HepG2 (cell line): ENCODE data around the gene DNAL4. TPM values are rescaled to one million over a fixed set of nuclear protein-coding genes. Genes with fewer than 3 reads are reported as not detected.

Experiments
- ATAC-seq: fragments of 200-7000 bp; cut with Tn5 transposase; 3 replicates; pipeline ENCODE4 v1.9.1; 2020; ENCODE audit warnings: mild to moderate bottlenecking, moderate library complexity
- BruUV-seq: library from RNA; stranded (reverse); fragments of 400-500 nt; replicated peaks from 2 replicates; lab custom pipeline; 2021; lab: Mats Ljungman, UMichigan
- CTCF ChIA-PET: fragments of 300-600 bp; formaldehyde crosslinking; extraction: SDS; loops from one replicate; lab custom pipeline; 2021; ENCODE audit warnings: low total read pairs, inconsistent platforms, low intra/inter-chr PET ratio; lab: Yijun Ruan, JAX
- POLR2A ChIA-PET: fragments of 350-600 bp; sonication (Branson Sonifier 250); formaldehyde crosslinking; loops from one replicate; lab custom pipeline; 2020; ENCODE audit warnings: antibody characterized with exemption, inconsistent platforms; lab: Yijun Ruan, JAX
- DNase-seq: peaks from one replicate; pipeline ENCODE4 v3.0.0-alpha.2; 2015; ENCODE audit warnings: low spot score
- FAIRE-seq: peaks from 3 replicates; lab custom pipeline; 2011; peaks lifted over from hg19 to GRCh38; lab: Jason Lieb, UNC
- H2AFZ ChIP-seq: one replicate; pipeline ENCODE4 v1.6.1; 2011; ENCODE audit warnings: low read length, inconsistent platforms
- H3K27ac ChIP-seq: fragments of 300-600 bp; 3 replicates; pipeline ENCODE4 v1.8.0; 2011; ENCODE audit warnings: mixed run types, mild to moderate bottlenecking, mixed read lengths, low read length, inconsistent platforms; ENCODE audit not compliant: insufficient read depth; ENCODE audit errors: extremely low read length
- H3K27me3 ChIP-seq, 2 experiments: fragments of 200-600 bp in 1 of 2; 2 replicates in 1 of 2; 3 replicates in 1 of 2; pipeline versions ENCODE4 v1.6.0 to v1.8.0; 2011; ENCODE audit warnings: low read length in 2 of 2, mild to moderate bottlenecking in 2 of 2, moderate library complexity in 2 of 2, inconsistent platforms in 1 of 2; ENCODE audit not compliant: insufficient read depth in 2 of 2, control insufficient read depth in 1 of 2
- H3K36me3 ChIP-seq, 2 experiments: fragments of 200-600 bp in 1 of 2; replicated peaks in 1 of 2; 2 replicates in 1 of 2; 3 replicates in 1 of 2; pipeline versions ENCODE4 v1.5.1 to v1.8.0; 2011; ENCODE audit warnings: low read length in 2 of 2, inconsistent platforms in 1 of 2; ENCODE audit not compliant: insufficient read depth in 2 of 2, control insufficient read depth in 1 of 2
- H3K4me1 ChIP-seq: 2 replicates; pipeline ENCODE4 v1.5.1; 2012; ENCODE audit warnings: low read length, inconsistent platforms; ENCODE audit not compliant: insufficient read depth
- H3K4me2 ChIP-seq: 2 replicates; pipeline ENCODE4 v1.6.0; 2011; ENCODE audit warnings: low read depth, low read length, inconsistent platforms
- H3K4me3 ChIP-seq, 3 experiments: fragments of 200-600 bp in 1 of 3; sonication (generic), shearing (Covaris generic) in 1 of 3; replicated peaks in 1 of 3; 2 replicates each; pipeline ENCODE4 v1.5.1; 2011 to 2016; ENCODE audit warnings: low read length in 3 of 3, inconsistent platforms in 2 of 3, low read depth in 2 of 3, mild to moderate bottlenecking in 2 of 3, control low read depth in 1 of 3, mixed read lengths in 1 of 3; ENCODE audit not compliant: insufficient read depth in 1 of 3
- H3K79me2 ChIP-seq: one replicate; pipeline ENCODE4 v1.6.1; 2011; ENCODE audit warnings: low read length, inconsistent platforms; ENCODE audit not compliant: insufficient read depth
- H3K9ac ChIP-seq: 2 replicates; pipeline ENCODE4 v1.6.0; 2011; ENCODE audit warnings: mild to moderate bottlenecking, low read depth, low read length, inconsistent platforms; ENCODE audit not compliant: insufficient read depth
- H3K9me3 ChIP-seq: 2 replicates; pipeline ENCODE4 v1.5.1; 2012; ENCODE audit warnings: mild to moderate bottlenecking, low read length
- H4K20me1 ChIP-seq: 2 replicates; pipeline ENCODE4 v1.6.0; 2011; ENCODE audit warnings: inconsistent platforms, mild to moderate bottlenecking, low read length, moderate library complexity; ENCODE audit not compliant: insufficient read depth
- ARNT ChIP-seq: fragments of 450-650 bp; IDR thresholded peaks from 2 replicates; pipeline ENCODE4 v1.6.1; 2017
- CBX5 ChIP-seq: sonication (generic); formaldehyde crosslinking; IDR thresholded peaks from 2 replicates; pipeline ENCODE4 v1.4.0; 2020; ENCODE audit warnings: missing genetic modification reagents, borderline replicate concordance
- NFATC3 ChIP-seq: sonication (generic); formaldehyde crosslinking; IDR thresholded peaks from 2 replicates; pipeline ENCODE4 v1.5.1; 2020; ENCODE audit warnings: mild to moderate bottlenecking, missing genetic modification reagents
- SALL1 ChIP-seq: sonication (generic); formaldehyde crosslinking; IDR thresholded peaks from 2 replicates; pipeline ENCODE4 v1.8.0; 2022; ENCODE audit warnings: mild to moderate bottlenecking, missing genetic modification reagents
- THAP7 ChIP-seq: sonication (generic); formaldehyde crosslinking; IDR thresholded peaks from 2 replicates; pipeline ENCODE4 v1.8.1; 2023; ENCODE audit warnings: mild to moderate bottlenecking, missing genetic modification reagents
- ZNF224 ChIP-seq: sonication (generic); formaldehyde crosslinking; IDR thresholded peaks from 2 replicates; pipeline ENCODE4 v1.5.0; 2020; ENCODE audit warnings: mild to moderate bottlenecking, missing genetic modification reagents
- ZNF281 ChIP-seq: sonication (generic); formaldehyde crosslinking; IDR thresholded peaks from 2 replicates; pipeline ENCODE4 v1.4.0; 2020; ENCODE audit warnings: missing genetic modification reagents, borderline replicate concordance
- ZNF720 ChIP-seq: sonication (generic); formaldehyde crosslinking; IDR thresholded peaks from 2 replicates; pipeline ENCODE4 v1.4.0; 2020; ENCODE audit warnings: missing genetic modification reagents
- WGBS: methylation state at CpG from one replicate; pipeline ENCODE4 v1.1.6; 2017; ENCODE audit warnings: low lambda C conversion rate; 5-methylcytosine and 5-hydroxymethylcytosine counted together
- in situ Hi-C: cut with HindIII; loops from 2 replicates; pipeline ENCODE4 v1.10.0; 2017; ENCODE audit warnings: low pct_unique_long_range_greater_than_20kb; ENCODE audit not compliant: extremely low pct_ligation_motif_present
- intact Hi-C: fragments of 100-400 bp; cut with micrococcal nuclease; formaldehyde crosslinking; loops from one replicate; pipeline ENCODE4 v1.10.0; 2022; ENCODE audit not compliant: unreplicated experiment
- polyA plus RNA-seq, 8 experiments: library from polyadenylated mRNA; depleted of rRNA in 3 of 8; stranded (reverse) in 7 of 8; unstranded in 1 of 8; fragments of >200 nt; fragmentation: Illumina TruSeq in 4 of 8; extraction: Trizol in 4 of 8; gene quantifications; 2 replicates each; pipeline versions ENCODE4 v1.2.1 to v1.2.3, GENCODE V29; 2011 to 2016; ENCODE audit warnings: low read depth in 4 of 8, missing spikeins in 1 of 8, mixed read lengths in 1 of 8; ENCODE audit not compliant: insufficient read depth in 1 of 8
- total RNA-seq, 5 experiments: library from RNA; depleted of rRNA; stranded (reverse); fragments of >200 nt; fragmentation: Illumina TruSeq; extraction: Trizol; gene quantifications; 2 replicates each; pipeline ENCODE4 v1.2.3, GENCODE V29; 2016; ENCODE audit warnings: low read depth in 1 of 5

Gene DNAL4
- total and polyA plus RNA-seq, 2 of the 13 experiments (the other 11 are each of a cell fraction or from before 2014, with no cell fraction given) = 8.0 to 10.7 TPM

- TF ChIP-seq ZNF281 (no peak), SALL1 (CRISPR knock-in tag) (no peak), THAP7 (CRISPR knock-in tag) (no peak)
Observed at GRCh38 chr22:38775656-38776055, 18.3 kb downstream of the DNAL4 start (continued).

GRCh38 chr22:38774496-38775166, 19.3 kb downstream of the DNAL4 start:
- ATAC-seq = no peak
- CTCF ChIA-PET = no interaction called here

More at GRCh38 chr22:38774496-38775166, 19.3 kb downstream of the DNAL4 start:
- Histone ChIP-seq H2AFZ (no peak overlapping the region), H3K36me3 (no peaks in the 10 kb centered on the region), H3K9me3 (no peaks in the 10 kb centered on the region), H3K4me2 (no peak overlapping the region), H3K27me3 (peaks cover 1 to 9% of the 10 kb centered on the region in 2 experiments; a peak in 1 of 5 replicates), H3K27ac (no peak overlapping the region), H3K4me3 (no peak overlapping the region), H3K9ac (no peak overlapping the region), H4K20me1 (no peaks in the 10 kb centered on the region), H3K4me1 (peaks cover 17% of the 10 kb centered on the region; the same call in 1 of the 2 replicates), H3K79me2 (no peaks in the 10 kb centered on the region)
- in situ Hi-C loops (no loop called here), intact Hi-C loops (no loop called here)
- no TSS peak for BruUV-seq
- DNase-seq (no peak), FAIRE-seq (no peak)
- POLR2A ChIA-PET = no interaction called here
- 11% methylated on average over 8 of the region's 11 CpGs for WGBS
- TF ChIP-seq ZNF224 (CRISPR knock-in tag) = no peak
- no peak for TF ChIP-seq ZNF720 (CRISPR knock-in tag)
- no peak for TF ChIP-seq CBX5 (CRISPR knock-in tag)
- no peak for TF ChIP-seq NFATC3 (CRISPR knock-in tag)
- no peak for TF ChIP-seq ARNT
